NCI-H2081 (cell line): ENCODE results near the gene WSCD2.

Experiments used
- DNase-seq, 2 experiments: peaks; one replicate each; lab custom pipeline; 2025; lab: John Stamatoyannopoulos, UW

WSCD2 gene

GRCh38 chr12:108129017-108129812, at the start of gene WSCD2:
TSS of gene WSCD2 (plus strand) at chr12:108129288. CDS start at chr12:108195833, 66,545 bp downstream.
- peak; percentile 10 to 15 for DNase-seq

GRCh38 chr12:108079721-108080120, 49.4 kb upstream of the WSCD2 start:
- DNase-seq: no peak

DNA sequence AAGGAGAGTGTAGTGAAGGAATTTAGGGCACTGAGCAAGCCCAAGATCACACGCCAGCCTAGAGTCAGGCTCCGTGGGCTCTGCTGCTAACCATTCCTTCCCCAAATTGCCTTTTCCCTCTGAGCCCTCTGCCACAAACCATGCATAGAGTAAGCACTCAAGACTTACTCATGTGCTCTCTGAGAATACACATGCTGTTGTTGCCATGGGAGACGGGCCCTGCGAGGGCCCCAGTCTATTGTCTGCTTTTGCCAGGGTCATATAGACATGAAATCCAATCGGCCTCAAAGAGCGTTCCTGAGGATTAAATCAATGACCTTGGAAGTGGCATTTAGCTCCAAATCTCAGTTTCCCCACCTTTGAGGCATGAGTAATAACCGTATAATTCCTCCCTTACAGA, 48.7 kb upstream of the WSCD2 start:
- no peak for DNase-seq

GRCh38 chr12:108082485-108082884, 46.6 kb upstream of the WSCD2 start:
- no peak for DNase-seq

DNA sequence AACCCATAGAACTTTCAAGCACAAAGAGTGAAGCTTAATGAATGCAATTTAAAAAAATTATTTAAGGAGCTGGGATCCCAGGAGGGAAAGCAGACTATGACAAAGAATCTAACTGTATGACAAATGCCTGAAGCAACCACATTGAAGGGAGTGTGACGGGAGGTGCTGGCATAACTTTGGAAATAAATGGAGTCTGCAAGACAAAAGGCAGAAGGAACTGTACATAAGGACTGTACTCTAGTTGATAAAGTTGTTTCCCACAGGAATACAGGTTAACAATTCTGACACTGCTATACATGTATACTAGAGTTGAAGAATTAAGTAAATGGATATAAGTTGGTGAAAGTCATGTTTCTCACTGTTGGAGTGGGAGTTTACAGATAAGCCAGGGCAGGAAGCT, 41.2 kb upstream of the WSCD2 start:
- no peak for DNase-seq

DNA sequence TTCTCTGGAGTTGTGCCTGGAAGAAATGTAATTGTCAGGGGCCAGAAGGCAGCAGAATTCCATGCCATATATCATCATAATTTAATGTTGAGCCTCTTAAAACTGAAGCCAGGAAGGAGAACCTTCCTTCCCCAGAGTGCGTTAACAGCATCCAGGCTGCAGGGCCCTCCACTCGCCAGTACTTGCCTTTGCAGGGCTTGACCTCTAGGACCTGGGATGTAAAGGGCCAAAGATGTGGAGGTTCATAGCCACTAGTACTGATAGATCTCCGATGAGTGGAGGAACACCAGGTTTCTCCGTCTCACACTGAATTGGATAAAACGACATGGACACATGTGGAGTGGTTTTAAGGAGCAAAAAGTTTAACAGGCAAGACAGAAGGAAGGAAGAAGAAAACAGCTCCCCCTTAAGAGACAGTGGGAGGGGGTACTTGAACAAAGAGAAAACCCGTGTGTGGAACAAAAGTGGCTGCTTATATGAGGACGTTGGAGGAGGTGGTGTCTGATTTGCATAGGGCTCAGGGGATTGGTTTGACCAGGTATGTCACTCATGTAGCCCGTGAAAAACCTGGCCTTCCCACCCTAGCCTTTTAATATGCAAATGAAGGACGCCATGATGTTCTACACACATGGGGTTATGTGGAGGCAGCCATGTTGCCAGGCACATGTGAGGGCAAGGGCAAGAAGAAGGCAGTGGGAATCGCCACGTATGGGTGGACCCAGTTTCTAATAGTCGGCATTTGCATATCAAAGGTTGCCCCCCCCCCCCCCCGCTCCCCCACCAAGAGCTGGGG, 38.8 kb upstream of the WSCD2 start:
- DNase-seq: peak in 1 of 2 experiments; percentile 11

DNA sequence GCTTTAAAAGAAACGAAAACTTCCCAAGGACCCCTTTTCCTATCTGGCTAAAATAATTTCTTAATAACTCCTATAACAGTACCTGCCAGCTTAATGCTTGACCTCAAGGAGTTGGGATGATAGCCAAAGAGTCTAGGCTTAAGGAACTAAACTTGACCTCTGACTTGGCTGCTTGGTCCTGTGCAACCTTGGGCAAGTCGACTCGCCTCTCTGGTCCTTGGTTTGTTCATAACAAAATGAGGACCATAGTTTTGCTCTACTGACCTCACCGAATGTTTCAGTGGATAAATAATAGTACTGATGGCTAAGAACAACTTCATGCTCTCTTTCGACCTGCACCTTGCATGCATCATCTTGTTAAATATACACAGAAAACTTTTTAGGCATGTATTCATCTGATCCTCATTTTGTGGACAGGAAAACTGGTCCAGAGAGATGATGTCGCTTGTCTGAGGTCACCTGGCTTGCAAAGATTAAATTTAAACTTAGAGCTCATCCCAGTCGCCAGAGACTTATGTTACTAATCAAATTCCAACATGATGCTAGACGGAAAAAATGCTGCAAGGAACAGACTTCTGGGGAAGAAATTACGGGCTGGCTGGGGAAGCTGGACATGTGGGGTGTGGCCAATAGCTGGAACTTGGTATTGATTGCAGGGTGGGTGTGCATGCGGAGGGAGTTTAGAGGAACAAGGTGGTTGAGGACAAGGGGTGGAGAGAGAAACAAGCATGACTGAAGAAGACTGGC, 38.0 kb upstream of the WSCD2 start:
- no peak for DNase-seq

GRCh38 chr12:108091679-108092051, 37.4 kb upstream of the WSCD2 start:
- no peak for DNase-seq

DNA sequence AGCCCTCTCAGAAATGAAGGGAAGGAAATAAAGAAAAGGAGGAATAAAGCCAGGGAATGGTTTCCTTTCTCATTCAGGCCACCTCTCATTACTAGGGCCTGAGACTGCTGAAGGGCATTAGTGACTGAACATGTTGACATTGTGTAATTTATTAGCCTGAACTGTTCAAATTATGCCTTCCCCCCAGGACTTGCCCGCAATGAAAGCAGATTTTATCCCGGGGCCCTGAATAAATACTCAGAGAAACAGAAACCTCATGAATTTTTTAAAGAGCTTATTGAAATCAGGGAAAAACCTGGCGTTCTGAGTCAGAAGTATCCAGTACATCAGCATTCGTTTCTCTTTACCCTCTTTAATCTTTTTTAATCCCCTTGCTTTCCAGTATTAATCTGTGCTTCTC, 35.9 kb upstream of the WSCD2 start:
- no peak for DNase-seq

- DNase-seq: no peak
Measured at GRCh38 chr12:108094056-108094649, 34.9 kb upstream of the WSCD2 start.

DNA sequence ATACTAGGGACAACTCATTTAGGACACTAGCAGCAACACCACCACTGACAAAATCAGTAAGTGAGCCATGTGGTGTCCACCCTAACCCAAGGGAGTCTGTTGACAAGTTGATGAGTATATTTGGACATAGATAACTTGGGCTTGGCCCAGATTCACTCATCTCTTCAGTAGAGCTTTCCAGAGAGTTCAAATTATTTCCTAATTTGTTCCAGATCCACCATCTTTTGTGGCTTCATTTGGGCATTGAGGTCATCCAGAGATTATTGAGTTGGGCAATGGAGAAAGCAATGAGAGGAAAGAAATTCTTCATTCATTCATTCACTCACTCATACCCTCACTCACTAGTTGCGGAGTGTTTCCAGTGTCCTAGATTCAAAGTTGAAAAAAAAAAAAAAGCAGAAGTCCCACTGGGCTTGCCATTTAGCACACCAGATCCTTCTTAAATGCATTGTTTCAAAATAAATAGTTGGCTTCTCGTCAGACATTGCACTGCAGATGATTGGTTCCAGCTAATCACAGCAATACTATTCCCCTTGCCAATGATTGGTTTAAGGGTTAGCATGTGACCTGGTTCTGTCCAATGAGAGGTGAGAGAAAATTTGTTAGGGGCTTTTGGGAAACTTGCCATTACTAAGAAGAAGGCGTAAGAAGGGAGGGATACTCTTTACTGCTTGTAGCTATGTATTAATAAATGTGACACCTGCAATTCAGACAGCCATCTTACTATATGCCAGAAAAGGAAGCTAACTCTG, 31.8 kb upstream of the WSCD2 start:
- no peak for DNase-seq

DNA sequence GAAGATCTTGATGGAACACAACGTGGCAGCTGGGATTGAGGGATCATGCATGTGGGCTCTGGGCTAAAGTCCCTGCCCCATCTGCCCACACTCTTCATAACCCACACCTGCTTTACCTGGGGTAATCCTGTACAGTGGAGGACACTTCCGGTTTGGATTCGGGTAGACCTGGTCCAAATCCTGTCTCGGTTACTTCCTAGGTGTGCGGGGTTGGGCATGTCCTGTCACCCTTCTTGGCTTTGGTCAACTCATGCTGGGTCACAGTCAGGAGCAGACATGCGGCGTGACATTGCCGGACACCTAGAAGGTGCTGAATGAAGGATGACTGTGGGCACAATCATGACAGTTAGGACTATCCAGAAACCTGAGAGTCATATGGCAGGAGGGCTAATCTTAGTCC, 30.7 kb upstream of the WSCD2 start:
- no peak for DNase-seq

DNA sequence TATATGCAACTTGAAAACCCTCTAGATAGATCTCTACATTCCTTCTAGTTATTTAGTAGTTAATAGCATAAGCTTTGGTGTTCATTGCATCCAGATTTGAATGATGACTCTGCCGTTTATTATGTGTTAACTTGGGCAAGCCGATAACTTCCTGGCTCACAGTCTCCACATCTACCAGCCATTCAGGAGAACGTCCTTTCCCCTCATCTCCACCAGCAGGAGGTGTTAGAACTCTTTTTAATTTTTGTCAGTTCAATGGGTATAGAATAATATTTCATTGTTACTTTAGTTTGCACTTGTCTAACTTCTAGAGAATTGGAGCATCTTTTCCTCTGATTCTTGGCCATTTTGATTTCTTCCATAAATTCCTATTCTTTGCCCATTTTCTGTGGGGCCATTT, 30.0 kb upstream of the WSCD2 start:
- DNase-seq: no peak

DNA sequence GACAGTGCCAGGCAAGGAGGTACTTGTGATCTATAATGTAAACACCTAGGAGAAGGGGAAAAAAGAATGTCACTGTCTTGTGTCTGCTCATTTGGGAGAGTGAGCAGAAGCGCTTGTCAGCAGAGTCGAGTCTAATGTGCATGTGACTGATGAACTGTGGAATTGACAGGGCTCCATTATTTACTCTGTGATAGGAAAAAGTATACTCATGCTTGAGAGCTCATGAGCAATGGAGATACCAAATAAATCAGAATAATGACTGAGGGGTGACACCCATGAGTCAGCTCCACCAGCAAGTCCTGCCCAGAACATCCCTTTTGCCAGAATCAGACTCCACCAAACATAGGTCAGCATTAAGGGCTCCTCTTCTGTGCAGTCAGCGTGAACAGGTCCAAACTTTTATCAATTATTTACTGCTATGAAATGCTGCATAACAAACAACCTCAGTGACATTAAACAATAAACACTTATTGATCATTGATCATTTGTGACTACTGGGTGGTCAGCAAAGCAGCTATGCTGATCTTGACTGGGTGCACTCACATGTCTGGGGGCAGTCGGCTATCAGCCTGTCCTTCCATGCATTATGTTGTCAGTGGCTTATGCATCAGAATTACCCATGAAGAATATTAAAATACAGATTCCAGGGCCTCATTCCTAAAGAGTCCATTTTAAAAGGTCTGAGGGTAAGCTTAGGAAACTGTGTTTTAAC, 29.2 kb upstream of the WSCD2 start:
- DNase-seq: no peak

DNA sequence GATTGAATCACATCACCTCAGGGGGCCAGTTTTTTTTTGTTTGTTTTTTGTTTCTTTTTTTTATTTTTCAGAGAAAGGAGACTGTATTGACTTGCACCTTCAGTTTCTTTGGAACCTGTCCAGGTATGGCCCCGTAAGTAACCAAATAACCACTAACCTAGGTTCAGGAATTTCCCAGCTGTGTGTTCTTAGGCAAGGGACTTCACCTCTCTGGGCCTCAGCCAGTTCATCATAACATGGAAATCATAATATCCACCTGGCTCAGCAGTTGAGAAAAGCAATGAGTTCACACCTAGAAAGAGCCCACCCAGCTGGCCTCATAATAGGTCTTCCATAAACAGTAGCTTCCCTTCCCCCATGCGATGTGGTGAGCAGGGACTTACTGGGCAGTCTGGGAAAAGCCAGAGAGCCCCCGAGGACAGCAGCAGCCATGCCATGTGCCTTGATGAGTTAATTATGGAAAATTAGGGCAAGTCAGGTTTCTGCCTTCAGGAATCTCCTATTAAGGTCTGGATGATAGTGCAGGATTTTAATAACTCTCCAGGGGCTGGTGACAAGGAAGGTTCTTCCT, 27.4 kb upstream of the WSCD2 start:
- no peak for DNase-seq

GRCh38 chr12:108102363-108102762, 26.7 kb upstream of the WSCD2 start:
- DNase-seq: no peak

- DNase-seq: no peak
Measured at GRCh38 chr12:108103087-108103486, 26.0 kb upstream of the WSCD2 start.

DNA sequence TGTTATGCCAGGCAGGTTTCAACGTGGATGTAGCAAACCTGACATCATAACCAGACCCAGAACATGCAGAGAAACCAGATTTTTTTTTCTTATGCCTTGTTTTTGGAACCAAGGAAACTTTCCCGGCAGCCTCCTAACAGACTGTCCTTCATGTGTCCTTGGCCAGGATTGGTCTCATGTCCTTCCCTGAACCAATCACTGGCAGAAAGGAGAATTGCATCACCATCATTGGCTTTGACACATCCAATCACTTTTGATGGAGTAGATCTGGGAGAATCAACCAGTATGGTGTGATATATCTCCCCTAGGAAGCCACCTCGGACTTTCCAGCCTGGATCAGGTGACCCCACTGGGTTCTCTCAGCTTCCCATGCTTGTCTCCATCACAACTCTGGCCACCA, 25.6 kb upstream of the WSCD2 start:
- DNase-seq: no peak

DNA sequence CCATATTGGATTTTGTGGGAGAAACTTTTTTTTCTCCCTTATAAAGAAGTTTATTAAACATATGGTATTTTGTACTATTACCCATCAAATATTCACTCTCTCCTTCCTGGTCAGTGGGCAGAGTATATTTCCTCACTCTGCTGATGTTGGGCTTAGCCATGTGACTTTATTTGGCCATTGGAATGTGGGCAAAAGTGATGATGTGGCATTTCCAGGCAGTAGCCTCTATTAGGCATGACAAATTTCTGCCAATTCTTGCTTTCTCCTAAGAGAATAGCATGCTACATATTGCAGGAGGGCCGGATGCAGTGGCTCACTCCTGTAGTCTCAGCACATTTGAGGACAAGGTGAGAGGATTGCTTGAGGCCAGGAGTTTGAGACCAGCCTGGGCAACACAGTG, 24.4 kb upstream of the WSCD2 start:
- no peak for DNase-seq

- DNase-seq: no peak
Measured at GRCh38 chr12:108106599-108106998, 22.5 kb upstream of the WSCD2 start.

DNA sequence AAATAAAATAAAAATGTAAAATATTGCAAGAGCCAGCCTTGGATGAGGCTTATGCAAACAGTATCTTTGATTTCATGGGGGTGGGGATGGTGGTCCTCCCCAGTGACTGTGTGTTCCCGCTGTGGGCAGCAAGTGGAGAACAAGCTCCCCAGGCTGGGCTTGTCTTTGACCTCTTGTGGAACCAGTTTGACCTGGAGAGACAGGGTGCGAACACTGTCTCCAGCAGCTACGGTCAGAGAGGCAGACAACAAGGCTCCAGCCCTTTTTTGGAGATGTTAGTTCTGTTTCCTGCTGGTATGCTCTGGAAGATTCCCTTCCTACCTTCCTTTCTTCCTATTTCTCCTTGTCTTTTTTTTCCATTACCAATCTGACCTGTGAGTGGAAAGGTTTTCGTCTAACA, 21.8 kb upstream of the WSCD2 start:
- no peak for DNase-seq
